CD14-positive monocyte (primary cell): ENCODE data around the gene MRPS34. TPM values are rescaled to one million over a fixed set of nuclear protein-coding genes. Genes with fewer than 3 reads are reported as not detected.
A peak's percentile ranks its signal among the peaks of the same experiment; 100 is the strongest.

ENCODE experiments used
- DNase-seq, 3 donors: peaks; one replicate each; pipeline ENCODE4 v3.0.0-alpha.2; 2011 to 2022
- H2AFZ ChIP-seq: 2 replicates; pipeline ENCODE4 v1.6.0; 2012; ENCODE audit warnings: mild to moderate bottlenecking, low read depth, low read length, inconsistent platforms; ENCODE audit not compliant: insufficient read depth, poor library complexity, severe bottlenecking
- H3K27ac ChIP-seq, 2 donors: 1 replicate in 1 of 2; 2 replicates in 1 of 2; pipeline ENCODE4 v1.5.1; 2012 to 2013; ENCODE audit warnings: low read length in 2 of 2, control low read depth in 1 of 2, inconsistent platforms in 1 of 2, low read depth in 1 of 2, mild to moderate bottlenecking in 1 of 2
- H3K27me3 ChIP-seq, 2 donors: one replicate each; pipeline versions ENCODE4 v1.6.0 to v1.6.1; 2011 to 2013; ENCODE audit warnings: low read length in 2 of 2; ENCODE audit not compliant: control insufficient read depth in 2 of 2, insufficient read depth in 2 of 2
- H3K36me3 ChIP-seq, 2 donors: replicated peaks in 1 of 2; 1 replicate in 1 of 2; 2 replicates in 1 of 2; pipeline versions ENCODE4 v1.5.1 to v1.6.1; 2012 to 2013; ENCODE audit warnings: low read length in 2 of 2, control low read depth in 1 of 2, inconsistent platforms in 1 of 2, mild to moderate bottlenecking in 1 of 2; ENCODE audit not compliant: insufficient read depth in 2 of 2, control insufficient read depth in 1 of 2
- H3K4me1 ChIP-seq, 2 donors: 1 replicate in 1 of 2; 2 replicates in 1 of 2; pipeline versions ENCODE4 v1.5.1 to v1.6.1; 2012 to 2013; ENCODE audit warnings: low read length in 2 of 2, control low read depth in 1 of 2, inconsistent platforms in 1 of 2, mild to moderate bottlenecking in 1 of 2, moderate library complexity in 1 of 2; ENCODE audit not compliant: insufficient read depth in 2 of 2, control insufficient read depth in 1 of 2
- H3K4me2 ChIP-seq: replicated peaks from 2 replicates; pipeline ENCODE3; 2012; ENCODE audit warnings: low read length, moderate library complexity, mild to moderate bottlenecking; ENCODE audit not compliant: poor library complexity, severe bottlenecking; ENCODE audit errors: extremely low read depth
- H3K4me3 ChIP-seq, 3 experiments: fragments of 200-600 bp in 1 of 3; sonication (generic) in 1 of 3; replicated peaks in 1 of 3; 1 replicate in 2 of 3; 2 replicates in 1 of 3; pipeline ENCODE4 v1.5.1; 2011 to 2013; ENCODE audit warnings: low read length in 3 of 3, mild to moderate bottlenecking in 3 of 3, control low read depth in 2 of 3, low read depth in 2 of 3, inconsistent platforms in 1 of 3, moderate library complexity in 1 of 3
- H3K79me2 ChIP-seq: 2 replicates; pipeline ENCODE4 v1.6.0; 2012; ENCODE audit warnings: mild to moderate bottlenecking, control low read depth, inconsistent platforms, low read length, moderate library complexity; ENCODE audit not compliant: insufficient read depth
- H3K9ac ChIP-seq: 2 replicates; pipeline ENCODE4 v1.6.0; 2017; ENCODE audit warnings: low read length, mild to moderate bottlenecking; ENCODE audit not compliant: insufficient read depth, poor library complexity, severe bottlenecking
- H3K9me3 ChIP-seq, 2 donors: replicated peaks in 1 of 2; 1 replicate in 1 of 2; 2 replicates in 1 of 2; pipeline versions ENCODE4 v1.5.1 to v1.6.1; 2012 to 2013; ENCODE audit warnings: low read length in 2 of 2, control low read depth in 1 of 2; ENCODE audit not compliant: control insufficient read depth in 1 of 2, insufficient read depth in 1 of 2
- H4K20me1 ChIP-seq: 2 replicates; pipeline ENCODE4 v1.6.0; 2012; ENCODE audit warnings: mild to moderate bottlenecking, low read length, control low read depth, moderate library complexity; ENCODE audit not compliant: insufficient read depth
- H3K27ac Mint-ChIP-seq, 7 donors: one replicate each; pipeline ENCODE4 v1.8.0; 2020; ENCODE audit warnings: mild to moderate bottlenecking in 7 of 7, mixed read lengths in 7 of 7, moderate library complexity in 6 of 7, inconsistent platforms in 2 of 7
- H3K27me3 Mint-ChIP-seq, 3 donors: one replicate each; pipeline ENCODE4 v1.8.0; 2021 to 2022; ENCODE audit warnings: low read depth in 3 of 3, mild to moderate bottlenecking in 3 of 3, mixed read lengths in 3 of 3, moderate library complexity in 3 of 3, inconsistent platforms in 1 of 3
- H3K36me3 Mint-ChIP-seq, 2 donors: one replicate each; pipeline ENCODE4 v1.8.0; 2020; ENCODE audit warnings: mixed read lengths in 2 of 2, inconsistent platforms in 1 of 2, mild to moderate bottlenecking in 1 of 2
- H3K4me1 Mint-ChIP-seq: one replicate; pipeline ENCODE4 v1.8.0; 2020; ENCODE audit warnings: mild to moderate bottlenecking, mixed read lengths
- H3K4me3 Mint-ChIP-seq, 2 donors: one replicate each; pipeline ENCODE4 v1.8.0; 2020; ENCODE audit warnings: mild to moderate bottlenecking in 2 of 2, mixed read lengths in 2 of 2, moderate library complexity in 1 of 2
- H3K9me3 Mint-ChIP-seq, 7 donors: one replicate each; pipeline ENCODE4 v1.8.0; 2020 to 2022; ENCODE audit warnings: mixed read lengths in 7 of 7, mild to moderate bottlenecking in 6 of 7, moderate library complexity in 6 of 7, inconsistent platforms in 2 of 7
- WGBS: methylation state at CpG from one replicate; pipeline ENCODE4 v1.1.5; 2013; ENCODE audit warnings: missing lambda C conversion rate; ENCODE audit not compliant: insufficient coverage; 5-methylcytosine and 5-hydroxymethylcytosine counted together
- intact Hi-C, 2 donors: fragments of 100-400 bp; cut with micrococcal nuclease; formaldehyde crosslinking; loops; one replicate each; pipeline versions ENCODE4 v1.15.0 to v1.15.1; 2023
- polyA plus RNA-seq, 3 donors: library from polyadenylated mRNA; depleted of rRNA in 1 of 3; unstranded in 2 of 3; stranded (reverse) in 1 of 3; fragments of 300-500 nt in 2 of 3; fragments of >200 nt in 1 of 3; fragmentation: Illumina TruSeq in 2 of 3; gene quantifications; 1 replicate in 2 of 3; 2 replicates in 1 of 3; pipeline ENCODE4 v1.2.3, GENCODE V29; 2012 to 2021
- TF ChIP-seq, protein P1 (sequence below): fragments of 200-600 bp; IDR thresholded peaks from one replicate; pipeline ENCODE4 v1.8.0; 2022; ENCODE audit warnings: antibody characterized with exemption, mild to moderate bottlenecking

MRPS34 gene
- polyA plus RNA-seq, 3 donors, result 34.5 to 137 (median 109) TPM

DNA sequence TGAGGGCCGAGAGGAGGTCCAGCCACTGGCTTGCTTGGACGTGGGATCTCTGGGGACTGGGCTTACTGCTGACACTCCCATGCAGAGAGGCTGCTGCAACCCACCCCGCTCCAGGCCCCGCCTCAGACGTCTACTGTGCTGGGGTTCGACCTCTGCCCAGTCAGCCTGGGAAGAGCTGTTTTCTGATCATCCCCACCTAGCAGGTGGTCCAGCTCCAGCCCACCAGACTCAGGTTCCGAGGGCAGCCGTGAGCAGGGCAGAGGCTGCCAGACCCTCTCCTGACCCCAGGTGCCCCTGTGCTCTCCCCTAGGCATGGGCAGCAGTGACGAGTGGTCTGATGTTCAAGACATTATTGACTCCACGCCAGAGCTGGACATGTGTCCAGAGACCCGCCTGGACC, 25.0 kb downstream of the MRPS34 start:
- H3K27ac ChIP-seq, result no peak overlapping the region
- H3K4me2 ChIP-seq, result no peak overlapping the region
- no peak for DNase-seq
- Mint-ChIP-seq H3K27me3 (peaks cover 0 to 1% (median 0%) of the 10 kb centered on the region in 3 donors), H3K4me1 (no peaks in the 10 kb centered on the region), H3K4me3 (no peak overlapping the region), H3K9me3 (peaks cover 0 to 2% (median 0%) of the 10 kb centered on the region in 7 donors), H3K36me3 (peaks cover 74 to 100% of the 10 kb centered on the region in 2 donors), H3K27ac (peak overlapping the region in 1 of 7 donors; percentile 31)
- H2AFZ ChIP-seq, result no peak overlapping the region
- H3K9me3 ChIP-seq, result no peaks in the 10 kb centered on the region
- WGBS, result 97% methylated on average over 10 of the region's 11 CpGs
- TF ChIP-seq, protein P1, sequence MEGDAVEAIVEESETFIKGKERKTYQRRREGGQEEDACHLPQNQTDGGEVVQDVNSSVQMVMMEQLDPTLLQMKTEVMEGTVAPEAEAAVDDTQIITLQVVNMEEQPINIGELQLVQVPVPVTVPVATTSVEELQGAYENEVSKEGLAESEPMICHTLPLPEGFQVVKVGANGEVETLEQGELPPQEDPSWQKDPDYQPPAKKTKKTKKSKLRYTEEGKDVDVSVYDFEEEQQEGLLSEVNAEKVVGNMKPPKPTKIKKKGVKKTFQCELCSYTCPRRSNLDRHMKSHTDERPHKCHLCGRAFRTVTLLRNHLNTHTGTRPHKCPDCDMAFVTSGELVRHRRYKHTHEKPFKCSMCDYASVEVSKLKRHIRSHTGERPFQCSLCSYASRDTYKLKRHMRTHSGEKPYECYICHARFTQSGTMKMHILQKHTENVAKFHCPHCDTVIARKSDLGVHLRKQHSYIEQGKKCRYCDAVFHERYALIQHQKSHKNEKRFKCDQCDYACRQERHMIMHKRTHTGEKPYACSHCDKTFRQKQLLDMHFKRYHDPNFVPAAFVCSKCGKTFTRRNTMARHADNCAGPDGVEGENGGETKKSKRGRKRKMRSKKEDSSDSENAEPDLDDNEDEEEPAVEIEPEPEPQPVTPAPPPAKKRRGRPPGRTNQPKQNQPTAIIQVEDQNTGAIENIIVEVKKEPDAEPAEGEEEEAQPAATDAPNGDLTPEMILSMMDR, result no peak
- peaks cover 26% of the 10 kb centered on the region for H4K20me1 ChIP-seq
- H3K4me1 ChIP-seq, result no peaks in the 10 kb centered on the region
- peaks cover 89 to 92% of the 10 kb centered on the region in 2 donors for H3K36me3 ChIP-seq
- intact Hi-C loops, result no loop called here
- no peaks in the 10 kb centered on the region for H3K27me3 ChIP-seq
- no peak overlapping the region for H3K9ac ChIP-seq
- no peak overlapping the region for H3K4me3 ChIP-seq
- H3K79me2 ChIP-seq, result no peaks in the 10 kb centered on the region

GRCh38 chr16:1746693-1747195, 26.2 kb downstream of the MRPS34 start:
- peaks cover 0 to 2% (median 0%) of the 10 kb centered on the region in 7 donors for H3K9me3 Mint-ChIP-seq
- no peak overlapping the region for H2AFZ ChIP-seq
- H3K36me3 Mint-ChIP-seq, result peaks cover 63 to 88% of the 10 kb centered on the region in 2 donors
- no peak overlapping the region for H3K4me2 ChIP-seq
- H3K4me3 Mint-ChIP-seq, result no peak overlapping the region
- peaks cover 30% of the 10 kb centered on the region for H4K20me1 ChIP-seq
- H3K9ac ChIP-seq, result no peak overlapping the region
- DNase-seq, result no peak
- H3K27ac Mint-ChIP-seq, result peak overlapping the region in 1 of 7 donors; percentile 7
- H3K9me3 ChIP-seq, result no peaks in the 10 kb centered on the region
- TF ChIP-seq, protein P1, result no peak
- no peaks in the 10 kb centered on the region for H3K4me1 ChIP-seq
- H3K4me1 Mint-ChIP-seq, result no peaks in the 10 kb centered on the region
- no peaks in the 10 kb centered on the region for H3K27me3 ChIP-seq
- WGBS, result over 99% methylated on average over 24 of the region's 31 CpGs
- intact Hi-C loops, result no loop called here
- no peaks in the 10 kb centered on the region for H3K79me2 ChIP-seq
- H3K4me3 ChIP-seq, result no peak overlapping the region
- no peak overlapping the region for H3K27ac ChIP-seq
- peaks cover 85 to 90% of the 10 kb centered on the region in 2 donors for H3K36me3 ChIP-seq
- no peaks in the 10 kb centered on the region for H3K27me3 Mint-ChIP-seq
